HG02588 (cell line): ENCODE results near the gene CFAP61.
"Not testable (repeated sequence)": the region's sequence is repeated elsewhere in the genome, so short reads cannot be mapped to it uniquely, and the experiment has no call there.

Experiments used
- ATAC-seq: cut with Tn5 transposase; IDR thresholded peaks from one replicate; pipeline ENCODE4 v1.9.1; 2021; ENCODE audit warnings: mild to moderate bottlenecking, moderate library complexity; ENCODE audit not compliant: unreplicated experiment

Gene CFAP61

GRCh38 chr20:20206788-20207187 lies 154.5 kb downstream of the CFAP61 start:
- peak; percentile 80 for ATAC-seq

DNA sequence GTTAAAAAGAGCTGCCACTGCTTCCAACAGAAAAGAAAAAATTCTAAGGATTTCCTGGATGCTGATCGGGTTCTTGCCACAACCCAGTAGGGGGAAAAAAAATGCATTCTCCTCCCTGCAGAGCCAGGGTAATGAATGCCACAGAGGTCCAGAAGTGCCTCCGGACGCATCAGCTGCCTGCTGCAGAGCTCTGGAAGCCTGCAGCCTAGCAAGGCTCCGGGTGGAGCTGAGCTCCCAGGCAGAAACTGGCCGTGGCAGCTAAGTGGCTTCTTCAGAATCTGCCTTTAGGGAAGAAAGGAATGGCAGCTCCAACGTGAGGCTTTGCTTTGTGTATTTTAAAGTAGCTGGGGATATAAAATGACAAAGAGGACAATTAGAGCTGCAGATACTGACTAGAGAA lies 155.0 kb downstream of the CFAP61 start:
- ATAC-seq, result no peak

GRCh38 chr20:20207872-20208271 lies 155.5 kb downstream of the CFAP61 start:
- ATAC-seq, result peak; percentile 51

GRCh38 chr20:20209684-20210083 lies 157.4 kb downstream of the CFAP61 start:
- no peak for ATAC-seq

- no peak for ATAC-seq
Observed at GRCh38 chr20:20210327-20210726, 158.0 kb downstream of the CFAP61 start.

GRCh38 chr20:20210943-20211273 lies 158.6 kb downstream of the CFAP61 start:
- ATAC-seq, result no peak

- ATAC-seq, result no peak
Observed at GRCh38 chr20:20211274-20211987, 159.1 kb downstream of the CFAP61 start.

DNA sequence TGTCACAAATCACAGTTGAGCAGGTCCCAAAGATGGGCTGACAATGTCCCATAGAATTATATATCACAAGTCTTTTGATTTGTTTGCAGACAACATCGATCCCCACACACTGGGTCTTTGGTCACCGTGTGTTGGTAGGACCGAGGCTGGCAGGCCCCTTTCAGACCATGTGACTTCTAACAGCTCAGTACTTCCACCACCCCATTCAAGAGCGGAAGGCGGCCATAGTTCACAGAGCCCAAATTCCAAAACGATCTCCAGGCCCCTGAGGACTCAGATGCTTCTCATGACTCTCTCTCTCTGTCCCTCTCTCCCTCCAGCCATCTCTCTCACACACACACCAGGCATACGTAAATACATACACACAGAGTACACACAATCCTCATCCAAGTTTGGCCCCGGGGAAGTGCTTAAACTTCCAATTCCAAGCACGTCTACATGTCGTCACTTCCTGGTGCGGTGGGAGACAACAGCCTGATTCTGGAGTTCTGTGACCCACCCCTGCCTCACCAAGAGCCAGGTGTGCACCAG lies 159.7 kb downstream of the CFAP61 start:
- ATAC-seq, result no peak

GRCh38 chr20:20212675-20213096 lies 160.4 kb downstream of the CFAP61 start:
- no peak for ATAC-seq

DNA sequence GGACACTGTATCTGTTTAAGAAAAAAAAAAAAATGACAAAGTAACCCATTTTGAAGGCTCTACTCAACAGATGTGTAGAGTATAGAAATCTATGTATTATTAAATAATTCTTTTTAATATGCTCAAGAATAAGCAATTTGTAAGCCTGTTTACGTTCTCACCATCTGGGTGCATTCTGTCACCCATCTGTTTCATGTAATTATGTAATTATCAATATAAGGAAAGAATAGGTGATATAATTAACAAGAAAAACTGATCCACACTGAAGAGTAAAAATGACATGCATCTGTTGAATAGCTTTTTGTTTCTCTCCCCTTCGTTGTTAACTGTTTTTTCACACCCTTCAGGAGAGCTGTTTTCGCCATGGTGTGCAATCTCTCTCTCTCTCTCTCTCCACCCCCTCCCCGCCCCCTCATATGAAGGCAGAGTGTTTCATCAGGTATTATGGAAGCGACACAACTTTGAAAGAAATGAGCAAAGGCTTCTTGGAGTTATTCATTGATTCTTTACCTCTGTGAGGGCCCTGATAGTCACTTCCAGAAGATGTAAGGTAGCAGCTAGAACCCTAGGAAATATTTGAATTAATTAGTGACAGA lies 161.3 kb downstream of the CFAP61 start:
- ATAC-seq, result no peak

GRCh38 chr20:20214757-20215275 lies 162.5 kb downstream of the CFAP61 start:
- ATAC-seq, result no peak

DNA sequence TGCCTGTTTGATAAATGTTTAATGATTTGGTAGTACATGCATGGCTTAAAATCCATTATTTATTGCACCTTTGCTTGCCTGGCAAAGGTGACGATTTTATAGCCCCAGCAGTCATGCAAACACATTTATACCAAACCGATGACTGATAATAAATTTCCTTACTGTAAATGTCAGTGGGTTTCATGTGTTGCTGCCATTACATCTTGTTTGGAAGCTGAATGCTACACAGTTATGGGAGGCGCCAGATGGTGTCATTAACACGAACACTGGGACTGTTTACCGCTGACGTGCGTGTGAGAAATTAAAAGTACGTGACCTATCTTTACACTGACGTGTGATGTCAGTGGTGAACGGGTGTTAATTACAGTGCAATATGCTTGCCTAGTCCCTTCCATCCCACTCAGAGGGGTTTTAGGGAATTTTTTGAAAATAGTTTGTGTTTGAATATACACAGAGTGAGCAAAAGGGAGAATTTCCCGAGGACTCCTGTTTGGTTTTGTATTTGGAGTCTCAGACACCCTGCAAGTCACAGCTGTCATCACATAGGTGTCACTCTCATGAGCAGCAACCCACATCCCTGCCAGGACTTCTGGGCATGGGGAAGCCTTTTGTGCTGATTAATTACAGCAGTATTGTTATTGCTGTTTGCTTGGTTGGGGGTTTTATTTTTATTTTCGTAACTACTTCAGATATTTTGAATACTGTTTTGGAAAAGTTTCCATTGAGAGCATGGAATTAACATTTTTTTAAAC lies 163.8 kb downstream of the CFAP61 start:
- ATAC-seq, result no peak

GRCh38 chr20:20216941-20217340 lies 164.6 kb downstream of the CFAP61 start:
- no peak for ATAC-seq

GRCh38 chr20:20217621-20218020 lies 165.3 kb downstream of the CFAP61 start:
- ATAC-seq, result no peak

- ATAC-seq, result not testable (repeated sequence)
Observed at GRCh38 chr20:20218106-20218505, 165.8 kb downstream of the CFAP61 start.

GRCh38 chr20:20219016-20219415 lies 166.7 kb downstream of the CFAP61 start:
- no peak for ATAC-seq

DNA sequence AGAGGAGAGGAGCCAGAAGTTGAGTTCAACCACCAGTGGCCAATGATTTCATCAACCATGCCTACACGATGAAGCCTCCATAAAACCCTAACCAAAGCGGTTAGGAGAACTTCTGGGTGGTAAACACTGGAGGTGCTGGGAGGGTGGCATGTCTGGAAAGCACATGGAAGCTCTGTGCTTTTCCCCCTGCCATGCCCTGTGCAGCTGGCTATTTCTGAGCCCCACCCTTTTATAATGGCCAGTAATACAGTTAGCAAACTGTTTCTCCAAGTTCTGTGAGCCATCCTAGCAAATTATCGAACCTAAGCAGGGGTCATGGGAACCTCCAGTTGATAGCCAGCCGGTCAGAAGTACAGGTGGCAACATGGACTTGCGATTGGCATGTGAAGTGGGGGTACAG lies 167.8 kb downstream of the CFAP61 start:
- ATAC-seq, result no peak

DNA sequence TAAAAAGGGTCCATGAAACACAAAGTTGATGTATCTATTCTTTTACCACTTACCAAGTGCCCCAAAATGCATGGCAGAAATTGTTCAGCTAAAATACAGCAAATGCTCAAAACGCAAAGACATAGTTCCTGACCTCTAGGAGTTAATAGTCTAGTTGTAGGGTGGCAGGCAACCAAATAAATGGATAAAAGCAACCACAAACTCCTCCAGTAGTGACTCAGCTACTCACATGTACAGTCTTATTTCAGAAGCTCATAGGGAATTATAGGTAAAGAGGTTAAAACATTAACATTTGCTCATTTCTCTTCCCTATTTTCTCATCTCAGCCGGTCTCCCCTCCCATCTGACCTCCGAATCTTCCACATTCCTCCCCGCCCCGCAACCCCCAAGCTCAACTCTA lies 171.6 kb downstream of the CFAP61 start:
- no peak for ATAC-seq

GRCh38 chr20:20224806-20225205 lies 172.5 kb downstream of the CFAP61 start:
- ATAC-seq, result no peak

DNA sequence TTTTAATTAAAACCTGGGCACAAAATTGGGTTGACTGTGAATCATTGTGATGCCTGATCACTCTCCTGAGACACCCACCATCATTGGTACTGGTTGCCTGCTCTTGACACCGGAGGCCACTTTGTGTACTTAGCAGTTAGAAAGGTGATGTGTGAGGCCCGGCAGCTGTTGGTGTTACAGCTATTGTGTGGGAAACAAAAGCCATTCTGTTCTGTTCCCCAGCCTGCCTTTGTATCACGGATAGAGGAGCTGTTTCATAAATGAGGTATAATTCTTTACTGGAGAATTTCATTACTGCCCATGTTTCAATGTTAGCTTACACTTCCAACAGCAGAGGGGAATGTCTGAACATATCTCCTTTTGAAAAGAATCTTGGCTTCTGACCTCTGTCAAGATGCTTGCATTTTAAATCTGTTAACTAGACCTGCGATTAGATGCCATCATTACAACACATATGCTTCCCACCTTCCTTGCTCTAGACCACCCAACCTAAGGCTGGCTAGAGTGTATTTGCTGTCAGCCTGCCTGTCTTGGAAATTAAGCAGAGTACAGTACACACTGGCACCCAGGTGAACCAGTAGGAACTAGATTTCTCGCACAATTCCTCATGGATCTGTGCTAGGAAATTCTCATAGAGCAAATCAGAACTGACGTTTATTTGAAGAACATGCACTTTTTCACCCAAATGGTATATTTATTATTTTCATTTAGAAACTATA lies 173.2 kb downstream of the CFAP61 start:
- ATAC-seq, result no peak

- ATAC-seq, result no peak
Observed at GRCh38 chr20:20226554-20226953, 174.2 kb downstream of the CFAP61 start.
